Tongue (tissue), 2 donors: ENCODE results near the gene ZC3H6. TPM values are rescaled to one million over a fixed set of nuclear protein-coding genes. Genes with fewer than 3 reads are reported as not detected.
"Not testable (repeated sequence)": the region's sequence is repeated elsewhere in the genome, so short reads cannot be mapped to it uniquely, and the experiment has no call there.

Experiments used
- DNase-seq: peaks from one replicate; pipeline ENCODE4 v3.0.0-alpha.2; 2015
- total RNA-seq: library from RNA; depleted of rRNA; stranded (reverse); fragments of >200 nt; gene quantifications from one replicate; pipeline ENCODE4 v1.2.3, GENCODE V29; 2014

The ZC3H6 gene
- total RNA-seq, 1 donor from 2014 or later, result 10.8 TPM

- DNase-seq, result peak; percentile 96
Observed at GRCh38 chr2:112275887-112276773, 733 bp downstream of the ZC3H6 start.

GRCh38 chr2:112276954-112277353 is 1.6 kb downstream of the ZC3H6 start:
- no peak for DNase-seq

GRCh38 chr2:112277596-112278220 is 2.3 kb downstream of the ZC3H6 start:
- no peak for DNase-seq

- not testable (repeated sequence) for DNase-seq
Observed at GRCh38 chr2:112282066-112282465, 6.7 kb downstream of the ZC3H6 start.

GRCh38 chr2:112283535-112283934 is 8.1 kb downstream of the ZC3H6 start:
- not testable (repeated sequence) for DNase-seq

- no peak for DNase-seq
Observed at GRCh38 chr2:112290088-112290487, 14.7 kb downstream of the ZC3H6 start.

- DNase-seq, result no peak
Observed at GRCh38 chr2:112290648-112291047, 15.3 kb downstream of the ZC3H6 start.

GRCh38 chr2:112293636-112294401 is 18.4 kb downstream of the ZC3H6 start:
- DNase-seq, result no peak

- no peak for DNase-seq
Observed at GRCh38 chr2:112295407-112296078, 20.1 kb downstream of the ZC3H6 start.

- DNase-seq, result no peak
Observed at GRCh38 chr2:112296407-112296806, 21.0 kb downstream of the ZC3H6 start.

- no peak for DNase-seq
Observed at GRCh38 chr2:112301171-112301584, 25.8 kb downstream of the ZC3H6 start.

GRCh38 chr2:112301973-112302372 is 26.6 kb downstream of the ZC3H6 start:
- no peak for DNase-seq

- DNase-seq, result no peak
Observed at GRCh38 chr2:112304298-112304941, 29.0 kb downstream of the ZC3H6 start.

- DNase-seq, result no peak
Observed at GRCh38 chr2:112305132-112305531, 29.7 kb downstream of the ZC3H6 start.

- no peak for DNase-seq
Observed at GRCh38 chr2:112310906-112311305, 35.5 kb downstream of the ZC3H6 start.

- no peak for DNase-seq
Observed at GRCh38 chr2:112311932-112312331, 36.5 kb downstream of the ZC3H6 start.

- DNase-seq, result no peak
Observed at GRCh38 chr2:112312821-112313220, 37.4 kb downstream of the ZC3H6 start.

- DNase-seq, result no peak
Observed at GRCh38 chr2:112314856-112315255, 39.5 kb downstream of the ZC3H6 start.

- DNase-seq, result no peak
Observed at GRCh38 chr2:112317303-112318158, 42.1 kb downstream of the ZC3H6 start.

GRCh38 chr2:112318515-112318914 is 43.1 kb downstream of the ZC3H6 start:
- DNase-seq, result no peak
